Upper lobe of left lung (tissue), 6 donors: Measurements from ENCODE around the gene SLC39A5. TPM values are rescaled to one million over a fixed set of nuclear protein-coding genes. Genes with fewer than 3 reads are reported as not detected.
"Not testable (repeated sequence)": the region's sequence is repeated elsewhere in the genome, so short reads cannot be mapped to it uniquely, and the experiment has no call there.

Experiments used
- ATAC-seq, 2 donors: fragments of 200-7000 bp; cut with Tn5 transposase; one replicate each; pipeline ENCODE4 v1.9.1; 2022; ENCODE audit warnings: mild to moderate bottlenecking in 2 of 2, moderate library complexity in 2 of 2; ENCODE audit not compliant: low FRiP score in 2 of 2
- DNase-seq, 2 donors: peaks; one replicate each; pipeline ENCODE4 v3.0.0-alpha.2; 2019 to 2020
- H3K27ac ChIP-seq, 4 donors: fragments of 200-600 bp; sonication (generic); one replicate each; pipeline ENCODE4 v1.5.1; 2016 to 2019
- H3K27me3 ChIP-seq, 4 donors: fragments of 200-600 bp; sonication (generic); one replicate each; pipeline ENCODE4 v1.5.1; 2017 to 2019
- H3K36me3 ChIP-seq, 4 donors: fragments of 200-600 bp; sonication (generic); one replicate each; pipeline ENCODE4 v1.5.1; 2016 to 2019
- H3K4me1 ChIP-seq, 4 donors: fragments of 200-600 bp; sonication (generic); one replicate each; pipeline ENCODE4 v1.5.1; 2018 to 2019
- H3K4me3 ChIP-seq, 4 donors: fragments of 200-600 bp; sonication (generic); one replicate each; pipeline ENCODE4 v1.5.1; 2017 to 2019; ENCODE audit warnings: mild to moderate bottlenecking in 2 of 4, moderate library complexity in 1 of 4
- H3K9me3 ChIP-seq, 4 donors: fragments of 200-600 bp; sonication (generic); one replicate each; pipeline ENCODE4 v1.5.1; 2018 to 2019
- EP300 ChIP-seq, 4 donors: sonication (generic); formaldehyde crosslinking; IDR thresholded peaks; one replicate each; pipeline ENCODE4 v1.5.1; 2017; ENCODE audit warnings: antibody characterized with exemption in 4 of 4, control low read depth in 2 of 4
- POLR2A ChIP-seq, 4 donors: fragments of 450-650 bp; IDR thresholded peaks; one replicate each; pipeline ENCODE4 v1.5.1; 2016 to 2017; ENCODE audit warnings: antibody characterized with exemption in 4 of 4, mild to moderate bottlenecking in 2 of 4
- POLR2AphosphoS5 ChIP-seq, 2 donors: sonication (generic); formaldehyde crosslinking; IDR thresholded peaks; one replicate each; pipeline ENCODE4 v1.5.1; 2017; ENCODE audit warnings: antibody characterized with exemption in 2 of 2
- WGBS, 2 donors: methylation state at CpG; one replicate each; pipeline ENCODE4 v1.1.5; 2017 to 2018; 5-methylcytosine and 5-hydroxymethylcytosine counted together
- total RNA-seq, 6 donors: library from RNA; depleted of rRNA in 4 of 6; stranded (reverse); fragments of >200 nt in 4 of 6; gene quantifications; one replicate each; pipeline versions ENCODE4 v1.1.0 to v1.2.1, GENCODE V29; 2016 to 2021
- TF ChIP-seq, protein P1 (sequence below), 6 experiments: fragments of 450-650 bp in 4 of 6; fragments of 200-600 bp in 2 of 6; sonication (generic) in 2 of 6; IDR thresholded peaks; one replicate each; pipeline ENCODE4 v1.5.1; 2016 to 2019; ENCODE audit warnings: antibody characterized with exemption in 6 of 6
- donor health status: DM: no; HTN: no; CAD: no; lungs with moderate emphysema.
- donor health status: DM: no; HTN: yes; CAD: no; lungs with severe emphysema.

The SLC39A5 gene
- total RNA-seq, 6 donors from 2014 or later, result 0.37 to 1.2 (median 1.1) TPM; not detected in 3

DNA sequence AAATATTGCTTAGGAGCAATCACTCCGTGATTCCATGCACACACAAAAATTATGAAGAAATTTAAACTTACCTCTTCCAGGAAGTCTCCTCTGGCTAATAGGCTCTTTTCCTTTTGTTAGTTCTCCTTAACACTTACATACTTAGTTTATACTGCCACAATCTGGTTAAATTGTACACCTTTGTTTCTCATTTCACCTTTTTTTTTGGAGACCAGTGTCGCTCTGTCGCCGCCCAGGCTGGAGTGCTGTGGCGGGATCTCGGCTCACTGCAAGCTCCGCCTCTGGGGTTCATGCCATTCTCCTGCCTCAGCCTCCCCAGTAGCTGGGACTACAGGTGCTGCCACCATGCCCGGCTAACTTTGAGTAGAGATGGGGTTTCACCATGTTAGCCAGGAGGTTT lies 30.5 kb downstream of the SLC39A5 start:
- Histone ChIP-seq H3K4me1 (peaks cover 21 to 32% (median 30%) of the 10 kb centered on the region in 4 donors), H3K27ac (no peak overlapping the region), H3K27me3 (no peaks in the 10 kb centered on the region), H3K9me3 (no peaks in the 10 kb centered on the region), H3K4me3 (no peak overlapping the region), H3K36me3 (peaks cover 0 to 11% (median 7%) of the 10 kb centered on the region in 4 donors)
- DNase-seq, result no peak
- 90 to 94% methylated on average over 8 of the region's 8 CpGs for WGBS, 2 donors
- TF ChIP-seq POLR2A (IDR thresholded peaks at IDR 0.05), result no peak
- TF ChIP-seq, protein P1, sequence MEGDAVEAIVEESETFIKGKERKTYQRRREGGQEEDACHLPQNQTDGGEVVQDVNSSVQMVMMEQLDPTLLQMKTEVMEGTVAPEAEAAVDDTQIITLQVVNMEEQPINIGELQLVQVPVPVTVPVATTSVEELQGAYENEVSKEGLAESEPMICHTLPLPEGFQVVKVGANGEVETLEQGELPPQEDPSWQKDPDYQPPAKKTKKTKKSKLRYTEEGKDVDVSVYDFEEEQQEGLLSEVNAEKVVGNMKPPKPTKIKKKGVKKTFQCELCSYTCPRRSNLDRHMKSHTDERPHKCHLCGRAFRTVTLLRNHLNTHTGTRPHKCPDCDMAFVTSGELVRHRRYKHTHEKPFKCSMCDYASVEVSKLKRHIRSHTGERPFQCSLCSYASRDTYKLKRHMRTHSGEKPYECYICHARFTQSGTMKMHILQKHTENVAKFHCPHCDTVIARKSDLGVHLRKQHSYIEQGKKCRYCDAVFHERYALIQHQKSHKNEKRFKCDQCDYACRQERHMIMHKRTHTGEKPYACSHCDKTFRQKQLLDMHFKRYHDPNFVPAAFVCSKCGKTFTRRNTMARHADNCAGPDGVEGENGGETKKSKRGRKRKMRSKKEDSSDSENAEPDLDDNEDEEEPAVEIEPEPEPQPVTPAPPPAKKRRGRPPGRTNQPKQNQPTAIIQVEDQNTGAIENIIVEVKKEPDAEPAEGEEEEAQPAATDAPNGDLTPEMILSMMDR (IDR thresholded peaks at IDR 0.05), result no peak
- no peak for TF ChIP-seq POLR2AphosphoS5 (IDR thresholded peaks at IDR 0.05)
- no peak for TF ChIP-seq EP300 (IDR thresholded peaks at IDR 0.05)
- no peak for ATAC-seq

DNA sequence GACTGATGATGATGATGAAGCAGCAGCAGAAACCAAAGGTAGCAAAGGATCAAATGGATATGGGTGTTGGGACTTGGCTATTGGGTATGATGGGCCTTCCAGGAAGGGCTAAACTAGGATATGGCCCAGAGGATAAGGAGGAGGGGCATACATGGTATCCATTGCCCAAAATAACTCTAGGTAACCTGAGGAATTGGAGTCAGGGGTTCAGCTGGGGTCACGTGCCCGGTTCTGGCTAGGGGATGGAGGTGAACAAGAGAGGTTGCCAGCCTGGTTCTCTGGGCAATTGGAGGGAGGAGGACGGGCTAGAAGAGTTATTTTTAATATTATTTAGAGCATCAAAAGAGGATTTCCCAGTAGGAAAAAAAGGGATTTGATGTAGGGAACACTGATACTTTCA lies 31.1 kb downstream of the SLC39A5 start:
- H3K4me1 ChIP-seq, result peaks cover 21 to 31% (median 27%) of the 10 kb centered on the region in 4 donors
- TF ChIP-seq POLR2A (IDR thresholded peaks at IDR 0.05), result no peak
- TF ChIP-seq POLR2AphosphoS5 (IDR thresholded peaks at IDR 0.05), result no peak
- TF ChIP-seq, protein P1 (IDR thresholded peaks at IDR 0.05), result no peak
- no peak for TF ChIP-seq EP300 (IDR thresholded peaks at IDR 0.05)
- no peaks in the 10 kb centered on the region for H3K27me3 ChIP-seq
- 91 to 97% methylated on average over 3 of the region's 3 CpGs for WGBS, 2 donors
- DNase-seq (no peak), ATAC-seq (no peak)
- H3K27ac ChIP-seq, result no peak overlapping the region
- H3K36me3 ChIP-seq, result peaks cover 0 to 8% (median 2%) of the 10 kb centered on the region in 4 donors
- no peaks in the 10 kb centered on the region for H3K9me3 ChIP-seq
- H3K4me3 ChIP-seq, result no peak overlapping the region

DNA sequence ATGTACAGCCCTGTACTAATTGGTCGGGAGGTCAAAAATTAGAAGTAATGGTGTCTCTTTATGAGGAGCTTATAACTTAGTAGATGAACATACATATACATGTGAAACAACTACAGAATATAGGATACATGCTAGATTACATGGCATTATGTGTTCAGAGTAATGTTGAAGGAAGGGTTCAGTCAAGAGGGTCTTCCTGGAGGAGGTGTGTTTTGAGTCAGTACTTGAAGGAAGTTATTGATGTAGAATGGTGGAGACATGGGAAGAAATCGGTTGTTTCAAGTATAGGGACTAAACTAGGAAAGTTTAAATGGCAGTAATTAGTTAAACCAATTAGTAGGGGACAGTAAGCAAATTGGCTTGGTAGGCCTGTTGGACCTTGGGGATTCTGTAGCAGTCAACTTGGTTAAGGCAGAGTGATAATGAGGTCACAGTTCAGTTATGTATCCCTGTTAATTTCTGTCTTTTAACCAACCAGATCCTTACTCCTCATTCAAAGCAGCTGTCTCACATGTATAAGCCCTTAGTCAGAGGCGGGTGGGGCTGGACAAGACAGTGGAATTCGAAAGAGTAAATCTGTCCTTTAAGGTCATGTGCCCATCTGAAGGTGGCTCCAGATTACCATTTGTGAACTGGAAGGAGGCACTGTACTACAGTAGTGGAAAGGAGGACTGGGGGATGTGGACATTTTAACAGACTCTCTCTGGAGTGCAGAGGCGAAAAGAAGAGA lies 31.8 kb downstream of the SLC39A5 start:
- ATAC-seq, result peak in 1 of 2 donors; percentile 14
- no peak for TF ChIP-seq POLR2AphosphoS5 (IDR thresholded peaks at IDR 0.05)
- no peak for TF ChIP-seq POLR2A (IDR thresholded peaks at IDR 0.05)
- TF ChIP-seq, protein P1 (IDR thresholded peaks at IDR 0.05), result no peak
- TF ChIP-seq EP300 (IDR thresholded peaks at IDR 0.05), result no peak
- WGBS, 2 donors, result 82 to 90% methylated on average over 5 of the region's 5 CpGs

DNA sequence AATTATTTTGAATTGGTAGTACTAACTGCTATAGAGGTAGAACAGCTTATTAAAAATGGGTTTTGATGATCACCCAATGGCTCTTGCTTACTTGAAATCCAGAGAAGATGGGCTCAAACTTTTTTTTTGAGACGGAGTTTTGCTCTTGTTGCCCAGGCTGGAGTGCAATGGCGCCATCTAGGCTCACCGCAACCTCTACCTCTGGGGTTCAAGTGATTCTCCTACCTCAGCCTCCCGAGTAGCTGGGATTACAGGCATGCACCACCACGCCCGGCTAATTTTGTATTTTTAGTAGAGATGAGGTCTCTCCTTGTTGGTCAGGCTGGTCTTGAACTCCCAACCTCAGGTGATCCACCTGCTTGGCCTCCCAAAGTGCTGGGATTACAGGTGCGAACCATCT lies 33.1 kb downstream of the SLC39A5 start:
- H3K9me3 ChIP-seq, H3K27me3 ChIP-seq, H3K27ac ChIP-seq, H3K4me3 ChIP-seq, H3K36me3 ChIP-seq, ATAC-seq, DNase-seq: not testable (repeated sequence)
- H3K4me1 ChIP-seq, result peaks cover 19 to 27% (median 22%) of the 10 kb centered on the region in 4 donors
- 91 to 93% methylated on average over 7 of the region's 7 CpGs for WGBS, 2 donors

More for the DNA sequence above, 31.8 kb downstream of the SLC39A5 start:
- no peaks in the 10 kb centered on the region for H3K9me3 ChIP-seq
- H3K27ac ChIP-seq, result no peak overlapping the region
- peaks cover 22 to 30% (median 25%) of the 10 kb centered on the region in 4 donors for H3K4me1 ChIP-seq
- H3K27me3 ChIP-seq, result no peaks in the 10 kb centered on the region
- no peak for DNase-seq
- no peak overlapping the region for H3K4me3 ChIP-seq
- peaks cover 0 to under 1% (median 0%) of the 10 kb centered on the region in 4 donors for H3K36me3 ChIP-seq

DNA sequence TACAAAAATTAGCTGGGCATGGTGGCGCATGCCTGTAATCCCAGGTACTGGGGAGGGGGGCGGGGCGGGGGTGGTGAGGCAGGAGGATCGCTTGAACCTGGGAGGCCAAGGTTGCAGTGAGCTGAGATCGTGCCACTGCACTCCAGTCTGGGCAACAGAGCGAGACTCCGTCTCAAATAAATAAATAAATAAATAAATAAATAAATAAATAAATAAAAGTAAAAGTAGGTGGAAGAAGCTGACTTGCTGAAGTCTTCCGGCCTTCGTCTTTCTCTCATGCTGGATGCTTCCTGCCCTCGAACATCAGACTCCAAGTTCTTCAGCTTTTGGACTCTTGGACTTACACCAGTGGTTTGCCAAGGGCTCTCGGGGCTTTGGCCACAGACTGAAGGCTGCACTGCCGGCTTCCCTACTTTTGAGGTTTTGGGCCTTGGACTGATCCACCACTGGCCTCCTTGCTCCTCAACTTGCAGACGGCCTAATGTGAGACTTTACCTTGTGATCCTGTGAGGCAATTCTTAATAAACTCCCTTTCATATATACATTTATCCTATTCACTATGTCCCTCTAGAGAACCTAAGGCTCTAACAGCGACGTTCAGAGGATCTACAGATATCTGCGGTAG lies 36.3 kb downstream of the SLC39A5 start:
- H3K27ac ChIP-seq, result peak overlapping the region; percentile 93 to 96 (median 94)
- H3K36me3 ChIP-seq, result peaks cover 0 to 17% (median 4%) of the 10 kb centered on the region in 4 donors
- WGBS, 2 donors, result 53 to 54% methylated on average over 16 of the region's 16 CpGs
- H3K4me1 ChIP-seq, result peaks cover 12 to 23% (median 14%) of the 10 kb centered on the region in 4 donors
- DNase-seq, ATAC-seq, H3K9me3 ChIP-seq, H3K27me3 ChIP-seq: not testable (repeated sequence)
- peak overlapping the region; percentile 77 to 86 (median 84) for H3K4me3 ChIP-seq
